GM18498 (cell line): ENCODE measurements around the gene NECTIN3.

Experiments used
- ATAC-seq: cut with Tn5 transposase; IDR thresholded peaks from one replicate; pipeline ENCODE4 v1.9.1; 2021; ENCODE audit warnings: mild to moderate bottlenecking, moderate library complexity; ENCODE audit not compliant: unreplicated experiment

Gene NECTIN3

GRCh38 chr3:111071257-111072030 is at the start of gene NECTIN3:
TSS of gene NECTIN3 (plus strand) at chr3:111071816. CDS start at chr3:111072018, 202 bp downstream.
- ATAC-seq, result peak; percentile 93

- ATAC-seq, result no peak
Observed at GRCh38 chr3:111027868-111028267, 43.7 kb upstream of the NECTIN3 start.

- ATAC-seq, result no peak
Observed at GRCh38 chr3:111031538-111031937, 40.1 kb upstream of the NECTIN3 start.

- ATAC-seq, result no peak
Observed at GRCh38 chr3:111032677-111033076, 38.9 kb upstream of the NECTIN3 start.

- ATAC-seq, result no peak
Observed at GRCh38 chr3:111033470-111034050, 38.1 kb upstream of the NECTIN3 start.

GRCh38 chr3:111035316-111035715 is 36.3 kb upstream of the NECTIN3 start:
- no peak for ATAC-seq

- ATAC-seq, result no peak
Observed at GRCh38 chr3:111035902-111036301, 35.7 kb upstream of the NECTIN3 start.

- ATAC-seq, result no peak
Observed at GRCh38 chr3:111040959-111041358, 30.7 kb upstream of the NECTIN3 start.

- no peak for ATAC-seq
Observed at GRCh38 chr3:111045564-111045963, 26.1 kb upstream of the NECTIN3 start.

- no peak for ATAC-seq
Observed at GRCh38 chr3:111047042-111047441, 24.6 kb upstream of the NECTIN3 start.

- ATAC-seq, result no peak
Observed at GRCh38 chr3:111047812-111048435, 23.7 kb upstream of the NECTIN3 start.

- no peak for ATAC-seq
Observed at GRCh38 chr3:111051354-111051753, 20.3 kb upstream of the NECTIN3 start.

- no peak for ATAC-seq
Observed at GRCh38 chr3:111068574-111068973, 3.0 kb upstream of the NECTIN3 start.

- ATAC-seq, result no peak
Observed at GRCh38 chr3:111069974-111070771, 1.4 kb upstream of the NECTIN3 start.

GRCh38 chr3:111070772-111071256 is 802 bp upstream of the NECTIN3 start:
- no peak for ATAC-seq

- ATAC-seq, result peak; percentile 36
Observed at GRCh38 chr3:111072031-111072921, 660 bp downstream of the NECTIN3 start.

- no peak for ATAC-seq
Observed at GRCh38 chr3:111073218-111073617, 1.6 kb downstream of the NECTIN3 start.

- ATAC-seq, result no peak
Observed at GRCh38 chr3:111076732-111077131, 5.1 kb downstream of the NECTIN3 start.

GRCh38 chr3:111077369-111077768 is 5.8 kb downstream of the NECTIN3 start:
- no peak for ATAC-seq

GRCh38 chr3:111080413-111080812 is 8.8 kb downstream of the NECTIN3 start:
- ATAC-seq, result no peak
